GM12873 (cell line): ENCODE results near the gene ZFYVE21.

Source experiments
- CTCF ChIP-seq: IDR thresholded peaks from 2 replicates; pipeline ENCODE4 v1.5.1; 2012; ENCODE audit warnings: low read depth, mild to moderate bottlenecking, moderate library complexity, low read length, control low read depth; ENCODE audit not compliant: insufficient read depth; ENCODE audit errors: missing control alignments

Gene ZFYVE21

GRCh38 chr14:103724116-103724515, 8.5 kb downstream of the ZFYVE21 start:
- TF ChIP-seq CTCF = no peak

- no peak for TF ChIP-seq CTCF
Observed at GRCh38 chr14:103725001-103725682, 9.5 kb downstream of the ZFYVE21 start.

- no peak for TF ChIP-seq CTCF
Observed at GRCh38 chr14:103725739-103726395, 10.3 kb downstream of the ZFYVE21 start.

GRCh38 chr14:103726474-103726873, 10.9 kb downstream of the ZFYVE21 start:
- TF ChIP-seq CTCF = no peak

GRCh38 chr14:103727313-103727980, 11.8 kb downstream of the ZFYVE21 start:
- TF ChIP-seq CTCF = no peak

- TF ChIP-seq CTCF = no peak
Observed at GRCh38 chr14:103728141-103728540, 12.5 kb downstream of the ZFYVE21 start.

- TF ChIP-seq CTCF = no peak
Observed at GRCh38 chr14:103728721-103729120, 13.1 kb downstream of the ZFYVE21 start.
